NCI-H2227 (cell line): ENCODE measurements around the gene STK11IP.

Experiments used
- DNase-seq: peaks from one replicate; lab custom pipeline; 2025; ENCODE audit not compliant: unreplicated experiment; lab: John Stamatoyannopoulos, UW

Gene STK11IP

DNA sequence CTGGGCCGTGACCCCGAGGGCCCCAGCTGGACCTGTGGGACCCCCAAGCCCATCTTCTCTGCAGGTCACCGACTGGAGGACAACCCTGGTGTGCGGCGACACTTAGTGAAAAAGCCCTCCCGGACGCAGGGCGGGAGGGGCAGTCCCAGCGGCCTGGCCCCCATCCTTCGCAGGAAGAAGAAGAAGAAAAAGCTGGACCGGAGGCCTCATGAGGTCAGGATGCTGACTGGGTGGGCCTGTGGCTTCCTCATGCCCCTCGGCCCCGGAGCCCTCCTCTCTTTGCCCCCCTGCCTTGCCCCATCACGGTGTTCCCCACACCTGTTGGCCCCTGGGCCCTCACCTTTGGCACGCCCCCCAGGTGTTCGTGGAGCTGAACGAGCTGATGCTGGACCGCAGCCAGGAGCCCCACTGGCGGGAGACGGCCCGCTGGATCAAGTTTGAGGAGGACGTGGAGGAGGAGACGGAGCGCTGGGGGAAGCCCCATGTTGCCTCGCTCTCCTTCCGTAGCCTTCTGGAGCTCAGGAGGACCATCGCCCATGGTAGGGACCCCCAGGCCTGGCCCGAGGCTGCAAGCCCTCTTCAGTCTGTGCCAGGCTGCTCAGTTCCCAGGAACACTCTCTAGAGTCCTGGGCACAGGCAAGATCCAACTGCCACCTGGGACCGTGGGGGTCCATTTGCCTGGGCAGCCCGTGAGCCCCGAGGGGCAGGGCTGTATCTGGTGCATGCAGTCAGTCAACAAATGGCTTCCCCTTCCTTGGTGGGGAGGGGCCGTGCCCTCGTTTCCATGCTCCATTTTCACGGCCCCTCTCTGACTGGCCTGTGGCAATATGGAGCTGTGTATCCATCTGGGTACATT, 34.5 kb downstream of the STK11IP start:
- no peak for DNase-seq

DNA sequence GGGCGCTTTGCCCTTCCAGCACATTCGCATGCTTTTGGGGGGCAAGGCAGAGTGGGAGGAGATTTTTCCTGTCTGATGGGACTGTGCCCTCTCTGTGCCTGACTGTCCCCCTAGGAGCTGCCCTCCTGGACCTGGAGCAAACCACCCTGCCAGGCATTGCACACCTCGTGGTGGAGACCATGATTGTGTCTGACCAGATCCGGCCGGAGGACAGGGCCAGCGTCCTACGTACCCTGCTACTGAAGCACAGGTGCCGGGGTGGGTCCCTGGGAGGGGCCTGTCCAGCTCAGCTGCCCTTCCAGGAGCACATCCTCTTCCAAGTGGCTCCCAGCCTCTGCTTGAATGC, 35.1 kb downstream of the STK11IP start:
- DNase-seq: no peak

- DNase-seq: no peak
Observed at GRCh38 chr2:219633276-219634065, 35.8 kb downstream of the STK11IP start.

GRCh38 chr2:219634171-219634940, 36.7 kb downstream of the STK11IP start:
- no peak for DNase-seq

DNA sequence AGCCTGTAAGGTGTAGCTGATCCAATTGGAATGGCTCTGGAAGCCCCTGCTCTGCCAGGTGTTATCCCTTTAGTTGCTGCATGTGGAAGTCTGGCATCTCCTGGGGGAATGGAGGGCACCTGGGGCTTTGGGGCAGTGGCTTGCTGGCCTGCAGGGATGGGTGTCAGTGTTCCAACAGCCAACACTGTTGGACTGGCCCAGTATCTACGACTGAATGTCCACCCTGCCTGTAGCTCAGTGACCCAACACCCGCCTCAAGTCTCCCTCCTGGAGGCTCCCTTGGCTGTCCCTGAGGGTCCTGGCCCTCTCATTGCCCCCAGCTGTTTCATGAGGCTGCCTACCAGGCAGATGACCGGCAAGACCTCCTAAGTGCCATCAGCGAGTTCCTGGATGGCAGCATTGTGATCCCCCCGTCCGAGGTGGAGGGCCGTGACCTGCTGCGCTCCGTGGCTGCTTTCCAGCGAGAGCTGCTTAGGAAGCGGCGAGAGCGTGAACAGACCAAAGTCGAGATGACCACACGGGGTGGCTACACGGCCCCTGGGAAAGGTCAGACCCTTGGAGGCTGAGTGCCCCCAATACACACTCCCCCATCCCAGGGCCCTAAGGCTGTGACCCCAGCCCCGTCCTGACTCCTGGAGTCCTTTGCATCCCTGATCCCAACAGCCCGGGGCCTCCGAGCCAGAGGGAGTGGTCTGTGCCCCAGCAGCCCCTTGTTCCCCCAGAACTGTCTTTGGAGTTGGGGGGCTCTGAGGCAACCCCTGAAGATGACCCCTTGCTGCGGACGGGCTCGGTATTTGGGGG, 37.5 kb downstream of the STK11IP start:
- DNase-seq: no peak

DNA sequence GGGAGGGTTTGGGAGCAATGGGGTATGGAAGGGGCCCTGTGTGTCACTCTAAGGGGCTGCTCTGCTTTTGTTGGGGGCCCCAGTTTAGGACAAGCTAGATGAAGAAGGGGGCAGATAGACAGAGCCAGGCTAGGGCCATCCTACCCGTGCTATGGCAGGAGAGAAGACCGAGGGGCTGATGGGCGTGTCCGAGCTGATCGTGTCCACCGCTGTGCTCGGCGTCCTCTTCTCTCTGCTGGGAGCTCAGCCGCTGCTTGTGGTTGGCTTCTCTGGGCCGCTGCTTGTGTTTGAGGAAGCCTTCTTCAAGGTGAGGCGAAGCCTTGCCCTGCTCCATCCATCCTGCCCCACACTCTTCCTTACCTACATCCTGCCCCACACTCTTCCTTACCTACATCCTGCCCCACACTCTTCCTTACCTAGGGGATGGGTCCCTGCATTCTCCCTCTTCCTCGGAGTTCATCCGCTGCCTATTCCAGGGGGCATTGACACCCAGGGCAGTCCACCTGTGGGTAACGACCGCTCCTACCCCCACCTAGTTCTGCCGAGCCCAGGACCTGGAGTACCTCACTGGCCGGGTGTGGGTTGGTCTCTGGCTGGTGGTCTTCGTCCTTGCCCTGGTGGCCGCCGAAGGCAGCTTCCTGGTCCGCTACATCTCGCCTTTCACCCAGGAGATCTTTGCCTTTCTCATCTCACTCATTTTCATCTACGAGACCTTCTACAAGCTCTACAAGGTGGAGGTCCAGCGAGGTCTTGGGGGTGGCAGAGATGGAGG, 38.7 kb downstream of the STK11IP start:
- DNase-seq: no peak

GRCh38 chr2:219636941-219637841, 39.5 kb downstream of the STK11IP start:
- DNase-seq: no peak

DNA sequence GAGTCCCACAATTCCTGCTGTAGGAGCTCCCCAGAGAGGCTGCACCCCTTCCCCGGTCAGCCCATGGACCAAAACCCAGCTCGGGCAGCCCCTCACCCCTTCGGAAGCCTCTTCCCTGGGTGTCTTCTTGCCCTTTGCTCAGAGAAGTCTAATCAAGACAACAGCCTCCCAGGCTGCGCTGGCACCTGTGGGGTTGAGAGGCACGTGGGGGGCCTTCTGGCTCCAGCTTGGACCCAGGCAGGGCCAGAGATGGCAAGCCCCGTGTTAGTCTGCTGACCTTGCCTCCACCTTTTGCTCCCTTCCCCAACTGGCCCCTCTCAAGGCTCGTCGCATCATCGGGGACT, 40.2 kb downstream of the STK11IP start:
- DNase-seq: no peak

GRCh38 chr2:219638217-219638947, 40.7 kb downstream of the STK11IP start:
- no peak for DNase-seq

DNA sequence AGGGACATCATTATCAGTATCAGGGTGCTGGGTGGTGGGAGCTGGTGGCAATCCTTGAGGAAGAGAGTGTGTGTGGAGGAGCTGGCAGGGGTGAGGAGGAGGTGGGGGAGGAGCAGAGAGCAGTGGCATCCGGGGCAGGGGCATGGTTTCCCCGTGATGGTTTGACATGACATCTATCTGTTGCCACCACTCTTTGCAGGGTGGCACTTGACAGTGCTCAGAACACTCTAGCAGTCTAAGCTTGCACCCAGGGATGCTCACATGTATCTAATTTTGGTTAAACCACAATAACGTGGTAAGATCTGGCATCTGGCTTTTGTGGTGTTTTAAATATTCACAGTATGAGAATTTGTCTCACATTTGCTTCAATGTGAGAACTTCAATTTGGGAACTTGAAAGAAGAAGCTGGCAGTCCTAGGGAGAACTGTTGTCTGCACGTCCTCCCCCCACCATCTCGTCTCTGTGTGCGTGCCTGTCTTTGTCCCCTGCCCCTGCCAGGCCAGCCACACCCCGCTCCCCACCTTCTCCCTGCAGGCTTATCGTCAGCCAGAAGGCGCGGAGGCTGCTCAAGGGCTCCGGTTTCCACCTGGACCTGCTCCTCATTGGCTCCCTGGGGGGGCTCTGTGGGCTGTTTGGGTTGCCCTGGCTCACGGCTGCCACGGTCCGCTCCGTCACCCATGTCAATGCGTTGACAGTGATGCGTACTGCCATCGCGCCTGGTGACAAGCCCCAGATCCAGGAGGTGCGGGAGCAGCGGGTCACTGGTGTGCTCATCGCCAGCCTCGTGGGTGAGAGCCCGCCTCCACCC, 41.5 kb downstream of the STK11IP start:
- no peak for DNase-seq

DNA sequence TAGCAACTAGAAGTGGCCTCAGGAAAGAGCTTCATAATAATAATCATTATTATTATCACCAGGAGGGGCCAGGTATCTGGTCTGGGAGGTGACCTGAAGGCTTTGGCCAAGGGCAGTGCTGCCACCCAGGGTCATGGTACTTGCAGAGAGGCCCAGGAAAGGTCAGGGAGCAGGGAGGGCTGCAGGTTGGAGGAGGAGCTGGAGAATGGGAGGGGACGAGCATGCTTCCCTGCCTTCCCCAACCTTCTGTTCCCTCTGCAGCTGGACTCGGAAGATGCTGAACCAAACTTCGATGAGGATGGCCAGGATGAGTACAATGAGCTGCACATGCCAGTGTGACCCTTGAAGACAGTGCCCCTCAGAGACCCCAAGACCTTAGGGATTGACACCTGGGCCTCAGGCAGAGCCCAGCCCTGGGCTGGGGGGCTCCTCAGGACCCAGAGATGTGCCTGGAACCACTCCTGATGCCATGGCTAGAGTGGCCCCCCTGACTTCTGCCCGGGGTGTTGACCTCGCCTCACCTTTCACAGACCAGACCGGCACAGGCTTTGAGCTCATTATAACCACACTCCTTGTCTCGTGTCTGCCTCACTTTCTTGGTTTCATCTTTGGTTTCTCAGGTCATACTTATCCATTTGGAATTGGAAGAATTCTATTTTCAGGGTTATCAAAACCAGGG, 43.9 kb downstream of the STK11IP start:
- DNase-seq: no peak

DNA sequence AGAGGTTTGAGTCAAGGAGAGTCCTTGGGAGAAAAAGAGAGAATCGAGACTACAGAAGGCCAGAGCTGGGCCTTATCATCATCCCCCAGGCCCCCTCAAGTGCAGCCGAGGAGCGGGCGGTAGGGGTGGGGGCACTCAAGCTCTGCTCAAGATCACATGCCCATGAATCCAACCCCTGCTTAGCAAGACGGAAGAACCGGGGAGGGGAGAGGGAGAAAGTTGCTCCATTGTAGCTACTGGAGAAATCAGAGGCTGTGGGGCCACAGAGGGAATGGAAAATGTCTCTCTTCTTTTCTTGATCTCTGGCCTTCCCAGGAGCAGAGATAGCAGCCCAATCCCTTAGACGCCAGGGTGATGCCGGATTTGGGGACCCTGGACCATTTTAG, 44.4 kb downstream of the STK11IP start:
- DNase-seq: peak; percentile 47

DNA sequence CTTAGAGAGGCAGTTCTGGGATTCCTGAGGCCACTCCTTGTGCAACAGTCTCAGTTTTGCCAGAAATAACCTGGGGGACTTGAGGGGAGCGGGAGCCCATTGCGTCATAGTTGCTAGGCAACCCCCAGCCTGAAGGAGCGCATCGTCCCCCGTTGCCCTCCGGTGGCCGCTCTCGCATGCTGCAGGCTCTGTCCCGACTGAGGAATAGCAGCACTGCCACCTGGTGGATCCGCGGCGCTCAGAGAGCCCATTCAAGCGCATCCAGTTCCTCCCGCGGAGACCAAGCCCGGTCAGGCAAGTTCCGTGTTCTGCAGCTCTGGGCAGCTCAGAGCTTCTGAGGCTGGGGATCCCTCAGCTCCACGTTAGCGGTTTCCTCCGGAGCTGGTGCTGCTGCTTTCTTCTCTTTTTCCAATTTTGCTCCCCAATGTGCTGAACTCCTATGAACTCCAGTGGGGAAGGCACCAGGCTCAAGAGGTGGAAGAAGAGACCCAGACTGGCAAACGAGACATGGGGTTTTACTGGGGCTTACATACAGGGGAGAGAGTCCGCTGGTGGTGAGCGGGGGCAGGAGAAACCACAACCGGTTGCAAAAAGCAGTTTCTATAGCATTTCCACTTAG, 44.9 kb downstream of the STK11IP start:
- peak; percentile 97 for DNase-seq

- no peak for DNase-seq
Observed at GRCh38 chr2:219643084-219643473, 45.4 kb downstream of the STK11IP start.

GRCh38 chr2:219643788-219644398, 46.2 kb downstream of the STK11IP start:
- DNase-seq: no peak

DNA sequence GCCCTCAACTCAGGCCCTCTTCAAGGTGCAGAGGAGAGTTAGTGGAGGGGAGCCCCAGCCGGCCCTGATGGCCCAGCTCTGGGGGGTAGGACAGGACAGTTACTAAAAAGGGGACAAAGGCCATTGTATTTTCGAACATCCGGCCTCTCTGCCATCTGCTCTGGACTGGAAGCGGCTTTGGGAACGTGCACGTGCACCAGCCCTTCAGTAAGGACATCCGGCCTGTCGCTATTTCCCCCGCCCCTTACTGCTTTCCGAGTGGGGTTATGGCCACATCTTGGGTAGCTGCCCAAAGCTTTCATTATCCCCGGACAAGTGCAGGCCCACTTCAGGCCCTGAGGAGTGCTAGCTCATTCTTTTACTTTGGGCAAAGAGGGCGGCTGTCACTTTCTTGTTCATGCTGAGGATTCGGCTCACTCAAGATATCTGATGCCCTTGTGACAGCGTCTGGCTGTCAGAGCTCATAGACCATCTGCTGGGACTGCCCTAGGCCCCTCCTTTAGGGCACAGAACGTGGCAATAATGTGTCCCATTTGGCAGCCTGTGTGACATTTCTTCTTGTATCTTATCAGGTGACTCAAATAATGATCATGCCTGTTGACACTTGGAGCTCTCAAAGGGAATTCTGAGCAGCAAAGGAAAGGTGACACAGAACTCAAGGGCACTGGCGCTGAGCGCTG, 47.3 kb downstream of the STK11IP start:
- DNase-seq: peak; percentile 61
